ENCODE results near the gene FLT3LG.

GRCh38 chr19:49441960-49442350 lies 32.1 kb upstream of the FLT3LG start:
- TF ChIP-seq CTCF (IDR thresholded peaks at IDR 0.05) (no peak), POLR2A (IDR thresholded peaks at IDR 0.05) (no peak)
